Measurements from ENCODE around the gene AKR1C1. TPM values are rescaled to one million over a fixed set of nuclear protein-coding genes. Genes with fewer than 3 reads are reported as not detected.
"Not testable (repeated sequence)": the region's sequence is repeated elsewhere in the genome, so short reads cannot be mapped to it uniquely, and the experiment has no call there.

AKR1C1 gene
- total RNA-seq, 4 donors from 2014 or later: 6.3 to 60.9 (median 21.5) TPM

GRCh38 chr10:4947039-4947634 is 16.1 kb upstream of the AKR1C1 start:
- no peaks in the 10 kb centered on the region for H3K4me1 ChIP-seq
- H3K9me3 ChIP-seq: no peaks in the 10 kb centered on the region
- intact Hi-C loops (cut with DNase I; ENCODE audit: low total_unique reads): no loop called here
- no peaks in the 10 kb centered on the region for H3K27me3 ChIP-seq
- TF ChIP-seq POLR2A (IDR thresholded peaks at IDR 0.05) (no peak), CTCF (IDR thresholded peaks at IDR 0.05) (no peak)
- no peak overlapping the region for H3K4me3 ChIP-seq
- H3K36me3 ChIP-seq: no peaks in the 10 kb centered on the region
- no peak for DNase-seq
- H3K27ac ChIP-seq: peak overlapping the region; percentile 22 to 57

GRCh38 chr10:4947635-4948596 is 15.3 kb upstream of the AKR1C1 start:
- Histone ChIP-seq H3K27me3 (no peaks in the 10 kb centered on the region), H3K4me3 (no peak overlapping the region), H3K9me3 (no peaks in the 10 kb centered on the region), H3K27ac (peak overlapping the region; percentile 48 to 57), H3K4me1 (no peaks in the 10 kb centered on the region), H3K36me3 (no peaks in the 10 kb centered on the region)
- TF ChIP-seq CTCF (IDR thresholded peaks at IDR 0.05) (no peak), POLR2A (IDR thresholded peaks at IDR 0.05) (no peak)
- intact Hi-C loops (cut with DNase I; ENCODE audit: low total_unique reads): no loop called here
- DNase-seq: peak; percentile 46 to 53

- H3K4me3 ChIP-seq; H3K27me3 ChIP-seq; H3K27ac ChIP-seq; H3K9me3 ChIP-seq; intact Hi-C loops (cut with DNase I; ENCODE audit: low total_unique reads); DNase-seq; H3K4me1 ChIP-seq; H3K36me3 ChIP-seq: not testable (repeated sequence)
Measured at GRCh38 chr10:4951512-4952162, 11.6 kb upstream of the AKR1C1 start.

- H3K4me1 ChIP-seq: no peaks in the 10 kb centered on the region
- no peaks in the 10 kb centered on the region for H3K36me3 ChIP-seq
- H3K27me3 ChIP-seq: no peaks in the 10 kb centered on the region
- no peaks in the 10 kb centered on the region for H3K9me3 ChIP-seq
- TF ChIP-seq POLR2A (IDR thresholded peaks at IDR 0.05) (no peak), CTCF (IDR thresholded peaks at IDR 0.05) (no peak)
- DNase-seq: no peak
- H3K27ac ChIP-seq: no peak overlapping the region
- intact Hi-C loops (cut with DNase I; ENCODE audit: low total_unique reads): no loop called here
- H3K4me3 ChIP-seq: no peak overlapping the region
Measured at GRCh38 chr10:4953405-4953804, 9.8 kb upstream of the AKR1C1 start.

- DNase-seq; H3K27ac ChIP-seq; H3K4me3 ChIP-seq; H3K9me3 ChIP-seq; H3K36me3 ChIP-seq; intact Hi-C loops (cut with DNase I; ENCODE audit: low total_unique reads); H3K27me3 ChIP-seq; H3K4me1 ChIP-seq: not testable (repeated sequence)
Measured at GRCh38 chr10:4956088-4956487, 7.1 kb upstream of the AKR1C1 start.

GRCh38 chr10:4956955-4957645 is 6.1 kb upstream of the AKR1C1 start:
- H3K4me3 ChIP-seq; DNase-seq; H3K27me3 ChIP-seq; intact Hi-C loops (cut with DNase I; ENCODE audit: low total_unique reads); H3K9me3 ChIP-seq; H3K4me1 ChIP-seq; H3K36me3 ChIP-seq; H3K27ac ChIP-seq: not testable (repeated sequence)

- intact Hi-C loops (cut with DNase I; ENCODE audit: low total_unique reads); H3K4me1 ChIP-seq; DNase-seq; H3K36me3 ChIP-seq; H3K27me3 ChIP-seq; H3K4me3 ChIP-seq; H3K27ac ChIP-seq; H3K9me3 ChIP-seq: not testable (repeated sequence)
Measured at GRCh38 chr10:4961558-4961957, 1.7 kb upstream of the AKR1C1 start.

GRCh38 chr10:4962308-4962707 is 907 bp upstream of the AKR1C1 start:
- DNase-seq; H3K27ac ChIP-seq; H3K4me1 ChIP-seq; H3K9me3 ChIP-seq; H3K36me3 ChIP-seq; H3K27me3 ChIP-seq; intact Hi-C loops (cut with DNase I; ENCODE audit: low total_unique reads); H3K4me3 ChIP-seq: not testable (repeated sequence)

- DNase-seq; H3K36me3 ChIP-seq; H3K4me1 ChIP-seq; H3K27ac ChIP-seq; H3K4me3 ChIP-seq; intact Hi-C loops (cut with DNase I; ENCODE audit: low total_unique reads); H3K9me3 ChIP-seq; H3K27me3 ChIP-seq: not testable (repeated sequence)
Measured at GRCh38 chr10:4963815-4964154, 570 bp downstream of the AKR1C1 start.
